A673 (cell line): ENCODE measurements around the gene SCN4A.

Source experiments
- CTCF ChIP-seq: fragments of 300-800, 200-600 bp; sonication (generic); conservative IDR thresholded peaks from 2 replicates; pipeline ENCODE4 v1.5.1; 2017; ENCODE audit warnings: low read depth, mild to moderate bottlenecking, antibody characterized with exemption, low read length, moderate library complexity, mixed read lengths
- EZH2 ChIP-seq: fragments of 200-600 bp; sonication (generic); IDR thresholded peaks from 2 replicates; pipeline ENCODE4 v1.6.1; 2017; ENCODE audit warnings: borderline replicate concordance, low read depth, mild to moderate bottlenecking, mixed read lengths, antibody characterized with exemption, low read length; ENCODE audit not compliant: poor library complexity, severe bottlenecking

- TF ChIP-seq CTCF: no peak
- TF ChIP-seq EZH2: no peak
These were observed 37.1 kb upstream of the SCN4A start for GRCh38 chr17:64009571-64010402.
